ENCODE measurements around the gene MAN1A1. TPM values are rescaled to one million over a fixed set of nuclear protein-coding genes. Genes with fewer than 3 reads are reported as not detected.

MAN1A1 gene
- polyA plus RNA-seq, 1 donor from 2014 or later = 4.6 TPM

DNA sequence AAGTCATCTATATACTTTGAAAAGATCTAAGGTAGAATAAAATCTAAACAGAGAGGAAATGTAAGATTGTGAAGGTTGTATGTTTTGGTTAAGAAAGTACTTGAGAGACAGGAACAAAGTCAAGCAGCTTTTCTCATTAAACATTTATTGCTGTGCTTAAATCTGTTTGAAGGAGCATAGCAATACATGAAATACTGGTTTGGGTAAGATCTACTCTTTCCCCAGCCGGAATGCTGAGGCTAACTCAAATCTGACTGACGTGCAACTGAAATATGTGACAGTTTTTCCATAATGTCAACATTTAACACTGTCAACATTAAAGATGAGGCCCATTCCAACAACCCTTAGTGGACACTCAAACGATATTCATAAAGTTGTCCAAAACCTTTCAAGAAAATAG is 59.9 kb downstream of the MAN1A1 start:
- no peaks in the 10 kb centered on the region for H3K9me2 ChIP-seq (ENCODE audit: insufficient read depth, low read length)
- H3K9me3 ChIP-seq (ENCODE audit: low read length) = no peaks in the 10 kb centered on the region
- H2AFZ ChIP-seq (ENCODE audit: low read depth, low read length) = no peak overlapping the region
- no peak overlapping the region for H3K27ac ChIP-seq (ENCODE audit: low read length)
- H3K9ac ChIP-seq (ENCODE audit: low read length) = no peak overlapping the region
- H3K79me2 ChIP-seq (replicated peaks; ENCODE audit: insufficient read depth, low read length) = no peaks in the 10 kb centered on the region
- no peak for TF ChIP-seq SMC3 (conservative IDR thresholded peaks at IDR 0.05; ENCODE audit: poor library complexity)
- no peak for TF ChIP-seq TAF1 (IDR thresholded peaks at IDR 0.05; ENCODE audit: low read depth)
- no peak for TF ChIP-seq CTCF (IDR thresholded peaks at IDR 0.05; ENCODE audit: poor library complexity, severe bottlenecking)
- no peak for TF ChIP-seq MXI1 (conservative IDR thresholded peaks at IDR 0.05; ENCODE audit: poor library complexity, severe bottlenecking)
- no peak for TF ChIP-seq RAD21 (conservative IDR thresholded peaks at IDR 0.05)
- no peak for TF ChIP-seq POLR2AphosphoS5 (IDR thresholded peaks at IDR 0.05)
- TF ChIP-seq EP300 (conservative IDR thresholded peaks at IDR 0.05; ENCODE audit: poor library complexity, severe bottlenecking) = no peak
- TF ChIP-seq EZH2 (IDR thresholded peaks at IDR 0.05; ENCODE audit: borderline replicate concordance, insufficient read depth, low read length, poor library complexity, severe bottlenecking) = no peak
- TF ChIP-seq, protein P1, sequence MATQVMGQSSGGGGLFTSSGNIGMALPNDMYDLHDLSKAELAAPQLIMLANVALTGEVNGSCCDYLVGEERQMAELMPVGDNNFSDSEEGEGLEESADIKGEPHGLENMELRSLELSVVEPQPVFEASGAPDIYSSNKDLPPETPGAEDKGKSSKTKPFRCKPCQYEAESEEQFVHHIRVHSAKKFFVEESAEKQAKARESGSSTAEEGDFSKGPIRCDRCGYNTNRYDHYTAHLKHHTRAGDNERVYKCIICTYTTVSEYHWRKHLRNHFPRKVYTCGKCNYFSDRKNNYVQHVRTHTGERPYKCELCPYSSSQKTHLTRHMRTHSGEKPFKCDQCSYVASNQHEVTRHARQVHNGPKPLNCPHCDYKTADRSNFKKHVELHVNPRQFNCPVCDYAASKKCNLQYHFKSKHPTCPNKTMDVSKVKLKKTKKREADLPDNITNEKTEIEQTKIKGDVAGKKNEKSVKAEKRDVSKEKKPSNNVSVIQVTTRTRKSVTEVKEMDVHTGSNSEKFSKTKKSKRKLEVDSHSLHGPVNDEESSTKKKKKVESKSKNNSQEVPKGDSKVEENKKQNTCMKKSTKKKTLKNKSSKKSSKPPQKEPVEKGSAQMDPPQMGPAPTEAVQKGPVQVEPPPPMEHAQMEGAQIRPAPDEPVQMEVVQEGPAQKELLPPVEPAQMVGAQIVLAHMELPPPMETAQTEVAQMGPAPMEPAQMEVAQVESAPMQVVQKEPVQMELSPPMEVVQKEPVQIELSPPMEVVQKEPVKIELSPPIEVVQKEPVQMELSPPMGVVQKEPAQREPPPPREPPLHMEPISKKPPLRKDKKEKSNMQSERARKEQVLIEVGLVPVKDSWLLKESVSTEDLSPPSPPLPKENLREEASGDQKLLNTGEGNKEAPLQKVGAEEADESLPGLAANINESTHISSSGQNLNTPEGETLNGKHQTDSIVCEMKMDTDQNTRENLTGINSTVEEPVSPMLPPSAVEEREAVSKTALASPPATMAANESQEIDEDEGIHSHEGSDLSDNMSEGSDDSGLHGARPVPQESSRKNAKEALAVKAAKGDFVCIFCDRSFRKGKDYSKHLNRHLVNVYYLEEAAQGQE (IDR thresholded peaks at IDR 0.05; ENCODE audit: borderline replicate concordance) = no peak
- H3K27me3 ChIP-seq (ENCODE audit: insufficient read depth, low read depth, low read length) = no peaks in the 10 kb centered on the region
- no peaks in the 10 kb centered on the region for H4K20me1 ChIP-seq (ENCODE audit: insufficient read depth)
- no peak overlapping the region for H3K4me2 ChIP-seq (ENCODE audit: low read length)
- H3K4me3 ChIP-seq (ENCODE audit: low read length) = no peak overlapping the region
- H3F3A ChIP-seq (ENCODE audit: insufficient read depth, low read length, poor library complexity, severe bottlenecking) = no peaks in the 10 kb centered on the region
- no peaks in the 10 kb centered on the region for H3K36me3 ChIP-seq (ENCODE audit: insufficient read depth, low read length)

GRCh38 chr6:119285908-119286625 is 63.5 kb downstream of the MAN1A1 start:
- H3K9me2 ChIP-seq (ENCODE audit: insufficient read depth, low read length) = no peaks in the 10 kb centered on the region
- H3F3A ChIP-seq (ENCODE audit: insufficient read depth, low read length, poor library complexity, severe bottlenecking) = no peaks in the 10 kb centered on the region
- no peaks in the 10 kb centered on the region for H3K36me3 ChIP-seq (ENCODE audit: insufficient read depth, low read length)
- no peak overlapping the region for H2AFZ ChIP-seq (ENCODE audit: low read depth, low read length)
- no peak overlapping the region for H3K4me2 ChIP-seq (ENCODE audit: low read length)
- H3K9me3 ChIP-seq (ENCODE audit: low read length) = no peaks in the 10 kb centered on the region
- H3K79me2 ChIP-seq (replicated peaks; ENCODE audit: insufficient read depth, low read length) = no peaks in the 10 kb centered on the region
- no peaks in the 10 kb centered on the region for H4K20me1 ChIP-seq (ENCODE audit: insufficient read depth)
- H3K27me3 ChIP-seq (ENCODE audit: insufficient read depth, low read depth, low read length) = no peaks in the 10 kb centered on the region
- TF ChIP-seq EP300 (conservative IDR thresholded peaks at IDR 0.05; ENCODE audit: poor library complexity, severe bottlenecking) (no peak), MXI1 (conservative IDR thresholded peaks at IDR 0.05; ENCODE audit: poor library complexity, severe bottlenecking) (no peak), TAF1 (IDR thresholded peaks at IDR 0.05; ENCODE audit: low read depth) (no peak), SMC3 (conservative IDR thresholded peaks at IDR 0.05; ENCODE audit: poor library complexity) (no peak), POLR2AphosphoS5 (IDR thresholded peaks at IDR 0.05) (no peak), CTCF (IDR thresholded peaks at IDR 0.05; ENCODE audit: poor library complexity, severe bottlenecking) (no peak), EZH2 (IDR thresholded peaks at IDR 0.05; ENCODE audit: borderline replicate concordance, insufficient read depth, low read length, poor library complexity, severe bottlenecking) (no peak), RAD21 (conservative IDR thresholded peaks at IDR 0.05) (no peak)
- TF ChIP-seq, protein P1 (IDR thresholded peaks at IDR 0.05; ENCODE audit: borderline replicate concordance) = no peak
- H3K9ac ChIP-seq (ENCODE audit: low read length) = no peak overlapping the region
- H3K27ac ChIP-seq (ENCODE audit: low read length) = no peak overlapping the region
- H3K4me3 ChIP-seq (ENCODE audit: low read length) = no peak overlapping the region

All from neural cell (in vitro differentiated cells).